SU-DHL-6 (cell line): ENCODE data around the gene MT1G.

Experiments
- H2AFZ ChIP-seq: fragments of 200-600 bp; sonication (generic); 2 replicates; pipeline ENCODE4 v1.6.1; 2014; ENCODE audit warnings: low read depth, mild to moderate bottlenecking, moderate library complexity, mixed read lengths, antibody characterized with exemption, low read length; ENCODE audit not compliant: severe bottlenecking
- H3F3A ChIP-seq: fragments of 200-600 bp; shearing (Covaris generic); 2 replicates; pipeline ENCODE4 v1.6.0; 2016; ENCODE audit warnings: antibody characterized with exemption, mild to moderate bottlenecking; ENCODE audit not compliant: insufficient read depth
- H3K27ac ChIP-seq: fragments of 200-600 bp; sonication (generic); 2 replicates; pipeline ENCODE4 v1.5.1; 2016; ENCODE audit warnings: low read depth, mild to moderate bottlenecking, low read length, moderate library complexity, mixed read lengths
- H3K27me3 ChIP-seq: fragments of 200-600 bp; sonication (generic), shearing (Covaris generic); 2 replicates; pipeline ENCODE4 v1.6.0; 2014; ENCODE audit warnings: mild to moderate bottlenecking, low read length
- H3K36me3 ChIP-seq: fragments of 200-600 bp; sonication (generic); 2 replicates; pipeline ENCODE4 v1.6.1; 2014; ENCODE audit warnings: mild to moderate bottlenecking, low read length, mixed read lengths
- H3K4me2 ChIP-seq: fragments of 300-600, 200-600 bp; shearing (Covaris generic), sonication (generic); 2 replicates; pipeline ENCODE4 v1.6.0; 2014; ENCODE audit warnings: low read length, low read depth, mild to moderate bottlenecking; ENCODE audit not compliant: poor library complexity, severe bottlenecking
- H3K4me3 ChIP-seq: fragments of 200-600 bp; sonication (generic); 2 replicates; pipeline ENCODE4 v1.5.1; 2014; ENCODE audit warnings: antibody characterized with exemption, low read length, mild to moderate bottlenecking, mixed read lengths; ENCODE audit not compliant: insufficient read depth, poor library complexity, severe bottlenecking
- H3K79me2 ChIP-seq: fragments of 200-600 bp; sonication (generic); 2 replicates; pipeline ENCODE4 v1.6.1; 2014; ENCODE audit warnings: mild to moderate bottlenecking, low read length, moderate library complexity; ENCODE audit not compliant: insufficient read depth
- H3K9ac ChIP-seq: fragments of 200-600 bp; sonication (generic); 2 replicates; pipeline ENCODE4 v1.7.0; 2014; ENCODE audit warnings: mild to moderate bottlenecking, low read length
- H3K9me2 ChIP-seq: fragments of 200-600 bp; sonication (generic); replicated peaks from 2 replicates; pipeline ENCODE4 v1.6.1; 2014; ENCODE audit warnings: low read length; ENCODE audit not compliant: insufficient read depth
- H3K9me3 ChIP-seq: fragments of 200-600 bp; sonication (generic); 2 replicates; pipeline ENCODE4 v1.6.1; 2014; ENCODE audit warnings: low read length, mixed read lengths; ENCODE audit not compliant: insufficient read depth
- H4K20me1 ChIP-seq: fragments of 200-600 bp; sonication (generic); 2 replicates; pipeline ENCODE4 v1.6.1; 2014; ENCODE audit warnings: low read depth, mild to moderate bottlenecking, antibody characterized with exemption, low read length, moderate library complexity, mixed read lengths
- EZH2phosphoT487 ChIP-seq: fragments of 200-600 bp; sonication (generic), shearing (Covaris generic); conservative IDR thresholded peaks from 2 replicates; pipeline ENCODE4 v1.6.1; 2018; ENCODE audit warnings: mild to moderate bottlenecking, antibody characterized with exemption, low read length, moderate library complexity, mixed read lengths
- TF ChIP-seq, protein P1 (sequence below): fragments of 200-600 bp; sonication (generic); IDR thresholded peaks from one replicate; pipeline ENCODE4 v1.5.1; 2017; ENCODE audit warnings: antibody characterized with exemption, mild to moderate bottlenecking, low read length, moderate library complexity; ENCODE audit not compliant: insufficient read depth, poor library complexity, severe bottlenecking

The MT1G gene

GRCh38 chr16:56637814-56638750 lies 29.8 kb downstream of the MT1G start, which contains the start of gene MT1A:
Gene MT1A (plus strand): TSS chr16:56638666. CDS start chr16:56638739, 73 bp downstream.
- no peaks in the 10 kb centered on the region for H3K79me2 ChIP-seq
- H3K4me2 ChIP-seq: no peak within 1 kb of the TSS
- no peaks in the 10 kb centered on the region for H3K27me3 ChIP-seq
- H3K36me3 ChIP-seq: no peaks in the 10 kb centered on the region
- no peaks in the 10 kb centered on the region for H3K9me3 ChIP-seq
- TF ChIP-seq EZH2phosphoT487: no peak
- TF ChIP-seq, protein P1, sequence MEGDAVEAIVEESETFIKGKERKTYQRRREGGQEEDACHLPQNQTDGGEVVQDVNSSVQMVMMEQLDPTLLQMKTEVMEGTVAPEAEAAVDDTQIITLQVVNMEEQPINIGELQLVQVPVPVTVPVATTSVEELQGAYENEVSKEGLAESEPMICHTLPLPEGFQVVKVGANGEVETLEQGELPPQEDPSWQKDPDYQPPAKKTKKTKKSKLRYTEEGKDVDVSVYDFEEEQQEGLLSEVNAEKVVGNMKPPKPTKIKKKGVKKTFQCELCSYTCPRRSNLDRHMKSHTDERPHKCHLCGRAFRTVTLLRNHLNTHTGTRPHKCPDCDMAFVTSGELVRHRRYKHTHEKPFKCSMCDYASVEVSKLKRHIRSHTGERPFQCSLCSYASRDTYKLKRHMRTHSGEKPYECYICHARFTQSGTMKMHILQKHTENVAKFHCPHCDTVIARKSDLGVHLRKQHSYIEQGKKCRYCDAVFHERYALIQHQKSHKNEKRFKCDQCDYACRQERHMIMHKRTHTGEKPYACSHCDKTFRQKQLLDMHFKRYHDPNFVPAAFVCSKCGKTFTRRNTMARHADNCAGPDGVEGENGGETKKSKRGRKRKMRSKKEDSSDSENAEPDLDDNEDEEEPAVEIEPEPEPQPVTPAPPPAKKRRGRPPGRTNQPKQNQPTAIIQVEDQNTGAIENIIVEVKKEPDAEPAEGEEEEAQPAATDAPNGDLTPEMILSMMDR: no peak
- no peak within 1 kb of the TSS for H3K4me3 ChIP-seq
- H3K27ac ChIP-seq: no peak within 1 kb of the TSS
- no peaks in the 10 kb centered on the region for H4K20me1 ChIP-seq
- no peaks in the 10 kb centered on the region for H3K9me2 ChIP-seq
- no peaks in the 10 kb centered on the region for H3F3A ChIP-seq
- H3K9ac ChIP-seq: no peak within 1 kb of the TSS
- H2AFZ ChIP-seq: no peak within 1 kb of the TSS

DNA sequence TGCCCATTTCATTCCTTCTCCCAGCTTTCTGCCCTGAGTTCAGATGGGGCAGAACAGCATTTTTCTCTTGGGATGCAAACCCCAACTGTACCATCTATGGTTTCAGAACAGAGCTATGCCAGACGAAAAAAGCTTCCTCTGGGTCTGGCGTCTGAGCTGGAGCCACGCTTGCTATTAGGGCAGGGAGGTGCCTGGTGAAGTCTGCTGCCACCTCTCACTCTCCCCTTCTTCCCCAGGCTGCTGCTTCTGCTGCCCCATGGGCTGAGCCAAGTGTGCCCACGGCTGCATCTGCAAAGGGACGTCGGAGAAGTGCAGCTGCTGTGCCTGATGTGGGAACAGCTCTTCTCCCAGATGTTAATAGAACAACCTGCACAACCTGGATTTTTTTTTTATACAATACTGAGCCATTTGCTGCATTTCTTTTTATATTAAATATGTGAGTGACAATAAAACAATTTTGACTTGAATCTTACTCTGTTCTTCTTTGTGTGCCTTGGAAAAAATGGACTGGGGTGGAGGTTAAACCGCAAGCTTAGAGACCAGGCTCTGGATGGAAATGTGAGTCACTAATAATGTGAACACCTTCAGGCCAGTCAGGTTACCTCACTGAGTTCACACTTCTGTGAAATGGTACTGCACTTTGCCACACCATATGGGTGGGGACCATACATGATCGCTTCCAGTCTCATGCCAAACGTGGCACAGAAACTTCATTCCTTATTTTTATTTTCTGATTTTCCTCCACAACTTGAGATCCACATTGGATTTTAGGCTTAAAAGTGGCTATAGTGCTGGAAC lies 31.1 kb downstream of the MT1G start:
- H4K20me1 ChIP-seq: no peaks in the 10 kb centered on the region
- no peak overlapping the region for H3K9ac ChIP-seq
- no peak overlapping the region for H3K27ac ChIP-seq
- TF ChIP-seq, protein P1: no peak
- TF ChIP-seq EZH2phosphoT487: no peak
- H3K9me2 ChIP-seq: no peaks in the 10 kb centered on the region
- H3K79me2 ChIP-seq: no peaks in the 10 kb centered on the region
- no peaks in the 10 kb centered on the region for H3K27me3 ChIP-seq
- no peak overlapping the region for H3K4me3 ChIP-seq
- H3K9me3 ChIP-seq: no peaks in the 10 kb centered on the region
- no peaks in the 10 kb centered on the region for H3K36me3 ChIP-seq
- no peaks in the 10 kb centered on the region for H3F3A ChIP-seq
- H3K4me2 ChIP-seq: no peak overlapping the region
- H2AFZ ChIP-seq: no peak overlapping the region

- Histone ChIP-seq H4K20me1 (no peaks in the 10 kb centered on the region), H3K4me3 (no peak overlapping the region), H3K79me2 (no peaks in the 10 kb centered on the region), H3K9me2 (no peaks in the 10 kb centered on the region), H3K4me2 (no peak overlapping the region), H3K27ac (no peak overlapping the region), H3K36me3 (no peaks in the 10 kb centered on the region), H3F3A (no peaks in the 10 kb centered on the region), H3K27me3 (no peaks in the 10 kb centered on the region), H2AFZ (no peak overlapping the region), H3K9ac (no peak overlapping the region), H3K9me3 (no peaks in the 10 kb centered on the region)
- TF ChIP-seq EZH2phosphoT487: no peak
- TF ChIP-seq, protein P1: no peak
Measured at GRCh38 chr16:56635441-56635967, 32.4 kb downstream of the MT1G start.
